ENCODE data around the gene ZNF616. TPM values are rescaled to one million over a fixed set of nuclear protein-coding genes. Genes with fewer than 3 reads are reported as not detected.

Gene ZNF616
- polyA plus RNA-seq (2013, experiment 1 of 4), result 18.8 TPM
- 21.9 TPM for polyA plus RNA-seq (2013, experiment 2 of 4)
- polyA plus RNA-seq (2013, experiment 3 of 4), result 18.6 TPM
- 17.3 TPM for polyA plus RNA-seq (2013, experiment 4 of 4)

DNA sequence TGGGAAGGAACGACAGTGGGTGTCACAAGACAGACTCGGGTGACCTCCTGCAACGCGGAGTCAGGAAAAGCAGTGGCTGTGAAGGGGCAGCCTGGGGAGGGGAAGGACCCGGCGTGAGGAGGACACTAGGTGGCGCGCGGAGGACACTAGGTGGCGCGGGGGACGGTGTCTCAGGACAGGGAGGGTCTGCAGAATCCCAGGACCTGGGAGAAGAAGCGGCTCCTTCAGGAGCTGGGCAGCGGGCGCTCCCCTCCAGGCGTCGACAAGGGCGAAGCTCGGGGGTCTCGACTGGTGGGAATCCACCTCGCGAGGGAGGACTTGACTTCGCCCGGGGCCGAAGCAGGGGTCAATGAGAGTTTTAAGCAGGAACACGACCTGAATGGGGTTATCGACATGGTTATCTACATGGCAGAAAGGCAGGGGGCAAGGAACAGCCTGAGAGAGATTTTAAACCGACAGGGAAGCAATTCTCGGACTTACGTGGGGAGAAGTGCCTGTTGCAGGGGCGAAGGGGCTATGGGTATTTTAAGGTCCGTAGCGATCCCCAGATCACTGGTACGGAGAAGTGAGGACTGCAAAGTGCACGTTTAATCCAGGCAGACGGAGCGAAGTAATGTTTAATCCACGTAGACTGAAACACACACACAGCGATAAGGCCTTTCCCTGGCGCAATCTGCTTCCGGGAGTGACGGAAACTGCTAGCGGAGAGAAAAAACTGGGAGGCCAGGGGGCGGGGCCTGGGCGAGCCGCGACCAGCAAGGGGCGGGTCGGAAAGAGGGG is at the start of gene ZNF616:
ZNF616 (minus strand) TSS at position 687 of the 780 bp plus-strand sequence. CDS start 9,426 bp downstream, outside the sequence.
- 1% methylated on average over 49 of the region's 49 CpGs for WGBS, 2 experiments
- no peaks in the 10 kb centered on the region for H3K9me3 ChIP-seq (ENCODE audit: control insufficient read depth, low read length)
- H3K4me3 ChIP-seq (ENCODE audit: insufficient read depth, low read depth, low read length), result peak within 1 kb of the TSS; percentile 81
- H3K27me3 ChIP-seq (ENCODE audit: control insufficient read depth, insufficient read depth, low read length, poor library complexity, severe bottlenecking), result no peaks in the 10 kb centered on the region
- H3K36me3 ChIP-seq (ENCODE audit: control insufficient read depth, insufficient read depth, low read length), result peaks cover 7% of the 10 kb centered on the region
- no peaks in the 10 kb centered on the region for H3K4me1 ChIP-seq (ENCODE audit: control insufficient read depth, insufficient read depth, low read length)
- H3K27ac ChIP-seq (ENCODE audit: insufficient read depth, low read depth, low read length, poor library complexity, severe bottlenecking), result peak within 1 kb of the TSS; percentile 91

DNA sequence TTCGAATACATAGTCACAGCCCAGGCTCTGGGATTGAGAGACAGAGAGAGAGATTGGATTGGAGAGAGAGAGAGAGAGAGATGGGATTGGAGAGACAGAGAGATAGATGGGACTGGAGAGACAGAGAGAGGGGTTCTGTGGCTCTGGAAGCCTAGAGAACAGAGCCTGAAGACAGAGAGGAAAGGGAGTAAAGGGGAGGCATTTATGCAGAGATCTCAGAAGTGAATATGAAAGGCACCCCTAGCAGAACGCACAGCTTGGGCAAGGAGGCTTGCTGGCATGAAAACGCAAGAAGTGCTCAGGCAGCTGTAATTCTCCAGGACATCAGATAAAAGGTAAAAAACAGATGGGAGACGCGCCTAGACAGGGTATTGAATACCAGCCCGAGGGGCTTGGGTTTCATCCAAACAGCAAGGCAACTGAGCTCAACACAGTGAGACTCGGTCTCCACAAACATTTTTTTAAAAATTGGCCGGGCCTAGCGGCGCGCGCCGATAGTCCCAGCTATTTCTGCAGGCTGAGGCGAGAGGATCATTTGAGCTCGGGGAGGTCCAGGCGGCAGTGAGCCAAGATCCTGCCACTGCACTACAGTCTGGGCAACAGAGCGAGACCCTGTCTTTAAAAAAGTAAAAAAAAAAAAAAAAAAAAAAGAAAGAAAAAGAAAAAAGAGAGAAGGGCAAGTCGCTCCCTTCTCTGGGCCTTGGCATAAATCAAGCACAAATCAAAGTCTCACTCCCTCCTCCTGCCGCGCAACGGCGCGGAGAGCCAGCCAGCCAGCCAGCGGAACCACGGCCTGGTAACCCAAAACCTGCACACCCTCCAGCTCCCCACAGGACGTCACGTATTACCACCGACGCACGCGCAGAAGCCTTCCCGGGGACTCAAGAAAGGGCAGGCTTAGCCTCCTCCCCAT is 49.3 kb upstream of the ZNF616 start:
- Histone ChIP-seq H3K36me3 (ENCODE audit: control insufficient read depth, insufficient read depth, low read length) (no peaks in the 10 kb centered on the region), H3K27ac (ENCODE audit: insufficient read depth, low read depth, low read length, poor library complexity, severe bottlenecking) (peak overlapping the region; percentile 50), H3K4me3 (ENCODE audit: insufficient read depth, low read depth, low read length) (peak overlapping the region; percentile 37), H3K4me1 (ENCODE audit: control insufficient read depth, insufficient read depth, low read length) (peaks cover 11% of the 10 kb centered on the region), H3K9me3 (ENCODE audit: control insufficient read depth, low read length) (no peaks in the 10 kb centered on the region), H3K27me3 (ENCODE audit: control insufficient read depth, insufficient read depth, low read length, poor library complexity, severe bottlenecking) (no peaks in the 10 kb centered on the region)
- WGBS, 2 experiments, result 5% methylated on average over 32 of the region's 32 CpGs

DNA sequence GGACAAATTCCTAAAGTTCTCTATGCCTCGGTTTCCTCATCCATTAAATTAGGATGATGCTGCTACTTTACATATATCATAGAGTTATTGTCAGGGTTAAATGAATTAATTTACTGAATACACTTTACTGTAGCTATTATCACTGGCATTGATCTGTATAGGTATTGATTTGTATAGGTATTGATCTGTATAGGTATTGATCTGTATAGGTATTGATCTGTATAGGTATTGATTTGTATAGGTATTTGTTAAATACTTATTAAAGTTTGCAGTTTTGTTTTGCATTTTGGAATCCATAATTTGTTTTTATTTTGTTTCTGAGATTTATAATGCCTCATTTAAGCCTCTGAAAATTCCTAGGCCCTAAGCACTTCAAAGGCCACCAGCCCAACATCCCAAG is 47.7 kb upstream of the ZNF616 start:
- 100% methylated on average over 1 of the region's 1 CpG; no CpG with 5 or more reads in 1 of the 2 experiments for WGBS, 2 experiments
- Histone ChIP-seq H3K27ac (ENCODE audit: insufficient read depth, low read depth, low read length, poor library complexity, severe bottlenecking) (no peak overlapping the region), H3K36me3 (ENCODE audit: control insufficient read depth, insufficient read depth, low read length) (no peaks in the 10 kb centered on the region), H3K4me3 (ENCODE audit: insufficient read depth, low read depth, low read length) (no peak overlapping the region), H3K27me3 (ENCODE audit: control insufficient read depth, insufficient read depth, low read length, poor library complexity, severe bottlenecking) (no peaks in the 10 kb centered on the region), H3K4me1 (ENCODE audit: control insufficient read depth, insufficient read depth, low read length) (peaks cover 11% of the 10 kb centered on the region), H3K9me3 (ENCODE audit: control insufficient read depth, low read length) (no peaks in the 10 kb centered on the region)

DNA sequence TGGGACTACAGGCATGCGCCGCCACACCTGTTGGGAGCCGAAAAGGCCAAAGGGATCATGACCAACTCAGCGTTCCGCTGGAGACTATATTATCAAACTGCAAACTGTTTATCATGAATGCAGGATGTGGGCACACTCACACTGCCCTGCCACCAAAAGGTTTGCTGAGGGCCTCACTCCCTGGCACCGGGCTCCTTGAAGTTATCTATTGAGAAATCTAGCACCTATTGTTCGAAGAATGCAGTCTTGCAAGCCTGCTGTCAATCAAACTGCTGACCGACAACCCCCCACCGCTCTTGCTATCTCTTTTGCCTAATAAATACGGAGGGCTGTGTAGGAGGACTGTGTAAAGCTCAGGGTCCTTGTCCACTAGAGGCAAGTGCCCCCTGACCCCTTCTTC is 36.8 kb upstream of the ZNF616 start:
- Histone ChIP-seq H3K9me3 (ENCODE audit: control insufficient read depth, low read length) (no peaks in the 10 kb centered on the region), H3K36me3 (ENCODE audit: control insufficient read depth, insufficient read depth, low read length) (no peaks in the 10 kb centered on the region), H3K4me1 (ENCODE audit: control insufficient read depth, insufficient read depth, low read length) (no peaks in the 10 kb centered on the region), H3K27me3 (ENCODE audit: control insufficient read depth, insufficient read depth, low read length, poor library complexity, severe bottlenecking) (peaks cover under 1% of the 10 kb centered on the region), H3K27ac (ENCODE audit: insufficient read depth, low read depth, low read length, poor library complexity, severe bottlenecking) (no peak overlapping the region), H3K4me3 (ENCODE audit: insufficient read depth, low read depth, low read length) (no peak overlapping the region)
- WGBS, 2 experiments, result 69 to 79% methylated on average over 10 of the region's 10 CpGs

DNA sequence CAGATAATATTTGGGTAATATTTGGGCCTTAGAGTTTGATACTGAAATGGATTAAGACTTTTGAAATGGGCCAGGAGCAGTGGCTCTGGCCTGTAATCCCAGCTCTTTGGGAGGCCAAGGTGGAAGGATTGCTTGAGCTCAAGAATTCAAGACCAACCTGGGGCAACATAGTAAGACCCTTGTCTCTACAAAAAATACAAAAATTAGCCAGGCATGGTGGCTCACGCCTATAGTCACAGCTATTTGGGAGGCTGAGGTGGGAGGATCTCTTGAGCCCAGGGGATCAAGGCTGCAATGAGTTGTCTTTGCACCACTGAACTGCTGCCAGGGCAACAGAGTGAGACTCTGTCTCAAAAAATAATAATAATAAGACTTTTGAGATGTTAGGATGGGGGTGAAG is 32.6 kb upstream of the ZNF616 start:
- H3K36me3 ChIP-seq (ENCODE audit: control insufficient read depth, insufficient read depth, low read length), result no peaks in the 10 kb centered on the region
- no peaks in the 10 kb centered on the region for H3K9me3 ChIP-seq (ENCODE audit: control insufficient read depth, low read length)
- no peaks in the 10 kb centered on the region for H3K4me1 ChIP-seq (ENCODE audit: control insufficient read depth, insufficient read depth, low read length)
- no peak overlapping the region for H3K4me3 ChIP-seq (ENCODE audit: insufficient read depth, low read depth, low read length)
- H3K27me3 ChIP-seq (ENCODE audit: control insufficient read depth, insufficient read depth, low read length, poor library complexity, severe bottlenecking), result peaks cover 16% of the 10 kb centered on the region
- 87 to 94% methylated on average over 1 of the region's 1 CpG for WGBS, 2 experiments
- H3K27ac ChIP-seq (ENCODE audit: insufficient read depth, low read depth, low read length, poor library complexity, severe bottlenecking), result no peak overlapping the region

DNA sequence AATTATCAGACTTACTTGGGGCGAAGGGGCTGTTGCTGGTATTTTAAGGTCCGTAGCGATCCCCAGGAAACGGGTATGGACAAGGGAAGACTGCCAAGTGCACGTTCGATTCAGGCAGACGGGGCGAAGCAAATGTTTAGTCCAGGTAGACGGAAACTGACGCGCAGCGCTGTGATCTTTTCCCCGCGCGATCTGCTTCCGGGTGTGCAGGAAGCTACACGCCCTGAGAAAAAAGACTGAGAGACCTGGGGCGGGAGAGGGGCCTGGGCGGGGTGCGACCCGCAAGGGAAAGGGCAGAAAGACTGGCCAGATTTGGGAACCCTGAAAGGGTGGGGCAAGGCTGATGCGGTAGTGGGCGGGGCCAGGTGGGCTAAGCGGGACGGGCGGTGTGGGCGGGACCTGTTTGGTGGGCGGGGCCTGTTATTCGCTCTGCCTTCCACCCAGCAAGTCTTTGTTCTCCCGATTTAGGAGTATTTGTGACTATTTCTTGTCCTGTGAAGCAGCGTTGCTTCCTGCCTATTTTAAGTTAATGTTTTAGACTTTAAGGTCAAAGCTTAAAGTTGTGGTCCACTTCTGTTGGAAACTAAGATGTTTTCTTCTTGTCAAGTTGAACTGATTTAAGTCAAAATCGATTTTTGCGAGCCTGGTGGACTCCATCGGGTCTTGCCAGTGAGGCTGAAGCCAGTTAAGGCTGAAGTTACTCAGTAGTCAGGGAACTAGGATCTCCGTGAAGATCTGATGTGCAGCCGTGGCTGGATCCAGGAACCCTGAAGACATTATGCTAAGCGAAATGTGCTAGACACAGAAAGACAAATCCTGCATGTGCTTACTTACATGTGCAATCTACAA is 31.8 kb upstream of the ZNF616 start, which contains the start of gene ZNF836:
ZNF836 (minus strand) TSS at position 301 of the 849 bp plus-strand sequence. CDS start 3,549 bp downstream, outside the sequence.
- WGBS, 2 experiments, result 14% methylated on average over 37 of the region's 37 CpGs
- H3K9me3 ChIP-seq (ENCODE audit: control insufficient read depth, low read length), result no peaks in the 10 kb centered on the region
- H3K27ac ChIP-seq (ENCODE audit: insufficient read depth, low read depth, low read length, poor library complexity, severe bottlenecking), result no peak within 1 kb of the TSS
- H3K4me3 ChIP-seq (ENCODE audit: insufficient read depth, low read depth, low read length), result peak within 1 kb of the TSS; percentile 79
- peaks cover 16% of the 10 kb centered on the region for H3K27me3 ChIP-seq (ENCODE audit: control insufficient read depth, insufficient read depth, low read length, poor library complexity, severe bottlenecking)
- H3K4me1 ChIP-seq (ENCODE audit: control insufficient read depth, insufficient read depth, low read length), result no peaks in the 10 kb centered on the region
- H3K36me3 ChIP-seq (ENCODE audit: control insufficient read depth, insufficient read depth, low read length), result no peaks in the 10 kb centered on the region

DNA sequence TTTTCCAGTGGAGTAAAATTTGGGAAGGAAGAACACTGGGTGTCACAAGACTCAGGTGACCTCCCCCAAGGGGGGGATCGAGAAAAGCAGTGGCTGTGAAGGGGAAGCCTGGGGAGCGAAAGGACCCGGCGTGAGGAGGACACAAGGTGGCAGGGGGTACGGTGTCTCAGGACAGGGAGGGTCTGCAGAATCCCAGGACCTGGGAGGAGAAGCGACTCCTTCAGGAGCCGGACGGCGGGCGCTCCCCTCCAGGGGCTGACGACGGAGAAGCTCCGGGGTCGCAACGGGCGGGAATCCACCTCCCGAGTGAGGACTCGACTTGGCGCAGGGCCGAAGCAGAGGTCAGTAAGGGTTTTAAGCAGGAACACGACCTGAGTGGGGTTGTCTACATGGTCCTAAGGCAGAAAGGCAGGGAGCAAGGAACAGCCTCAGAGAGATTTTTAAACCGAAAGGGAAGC is 31.2 kb upstream of the ZNF616 start:
- Histone ChIP-seq H3K4me3 (ENCODE audit: insufficient read depth, low read depth, low read length) (peak overlapping the region; percentile 79), H3K9me3 (ENCODE audit: control insufficient read depth, low read length) (no peaks in the 10 kb centered on the region), H3K36me3 (ENCODE audit: control insufficient read depth, insufficient read depth, low read length) (no peaks in the 10 kb centered on the region), H3K27ac (ENCODE audit: insufficient read depth, low read depth, low read length, poor library complexity, severe bottlenecking) (no peak overlapping the region), H3K27me3 (ENCODE audit: control insufficient read depth, insufficient read depth, low read length, poor library complexity, severe bottlenecking) (peaks cover 16% of the 10 kb centered on the region), H3K4me1 (ENCODE audit: control insufficient read depth, insufficient read depth, low read length) (no peaks in the 10 kb centered on the region)
- WGBS, 2 experiments, result 0 to 1% methylated on average over 22 of the region's 22 CpGs

DNA sequence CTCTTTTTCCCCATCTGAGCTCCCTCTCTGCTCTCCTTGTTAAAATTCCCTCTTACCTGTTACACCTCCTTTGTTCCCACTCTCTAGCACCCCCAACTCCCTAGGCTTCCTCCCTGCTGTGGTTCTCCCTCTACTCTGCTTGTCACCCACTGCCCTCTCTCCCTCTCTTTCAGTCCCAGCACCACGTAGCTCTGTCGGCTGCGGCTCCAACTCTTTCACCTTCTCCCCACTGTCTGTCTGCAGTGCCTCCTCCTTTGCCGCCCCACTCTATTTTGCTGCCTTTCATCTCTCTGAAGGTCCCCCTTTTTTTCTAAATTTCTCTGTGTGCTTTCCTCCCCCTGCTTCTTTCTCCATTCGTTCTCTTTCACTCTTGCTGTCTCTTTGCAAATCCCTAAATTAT is 30.6 kb upstream of the ZNF616 start:
- 13 to 14% methylated on average over 5 of the region's 5 CpGs for WGBS, 2 experiments
- no peaks in the 10 kb centered on the region for H3K4me1 ChIP-seq (ENCODE audit: control insufficient read depth, insufficient read depth, low read length)
- no peak overlapping the region for H3K27ac ChIP-seq (ENCODE audit: insufficient read depth, low read depth, low read length, poor library complexity, severe bottlenecking)
- peaks cover 16% of the 10 kb centered on the region for H3K27me3 ChIP-seq (ENCODE audit: control insufficient read depth, insufficient read depth, low read length, poor library complexity, severe bottlenecking)
- H3K4me3 ChIP-seq (ENCODE audit: insufficient read depth, low read depth, low read length), result peak overlapping the region; percentile 79
- no peaks in the 10 kb centered on the region for H3K36me3 ChIP-seq (ENCODE audit: control insufficient read depth, insufficient read depth, low read length)
- no peaks in the 10 kb centered on the region for H3K9me3 ChIP-seq (ENCODE audit: control insufficient read depth, low read length)

DNA sequence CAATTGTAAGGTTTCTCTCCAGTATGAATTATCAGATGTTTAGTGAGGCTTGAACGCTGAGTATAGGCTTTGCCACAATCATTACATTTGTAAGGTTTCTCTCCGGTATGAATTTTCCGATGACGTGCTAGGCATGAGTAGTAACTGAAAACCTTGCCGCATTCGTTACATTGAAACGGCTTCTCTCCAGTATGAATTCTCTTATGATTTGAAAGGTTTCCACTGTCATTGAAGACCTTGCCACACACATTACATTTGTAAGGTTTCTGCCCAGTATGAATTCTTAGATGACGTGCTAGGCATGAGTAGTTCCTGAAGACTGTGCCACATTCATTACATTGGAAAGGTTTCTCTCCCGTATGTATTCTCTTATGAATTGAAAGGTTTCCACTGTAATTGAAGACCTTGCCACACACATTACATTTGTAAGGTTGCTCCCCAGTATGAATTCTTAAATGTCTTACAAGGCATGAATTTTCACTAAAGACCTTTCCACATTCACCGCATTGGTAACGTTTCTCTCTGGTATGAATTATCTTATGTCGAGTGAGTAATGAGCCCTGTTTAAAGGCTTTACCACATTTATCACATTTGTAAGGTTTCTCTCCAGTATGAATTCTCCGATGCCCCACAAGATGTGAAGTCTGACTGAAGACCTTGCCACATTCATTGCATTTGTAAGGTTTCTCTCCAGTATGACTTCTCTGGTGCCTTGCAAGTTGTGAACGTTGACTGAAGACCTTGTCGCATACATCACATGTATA is 16.0 kb upstream of the ZNF616 start:
- WGBS, 2 experiments, result 94 to 95% methylated on average over 15 of the region's 15 CpGs
- H3K4me3 ChIP-seq (ENCODE audit: insufficient read depth, low read depth, low read length), result no peak overlapping the region
- peaks cover 3% of the 10 kb centered on the region for H3K9me3 ChIP-seq (ENCODE audit: control insufficient read depth, low read length)

More for the DNA sequence above, 16.0 kb upstream of the ZNF616 start:
- Histone ChIP-seq H3K36me3 (ENCODE audit: control insufficient read depth, insufficient read depth, low read length) (peaks cover 11% of the 10 kb centered on the region), H3K27ac (ENCODE audit: insufficient read depth, low read depth, low read length, poor library complexity, severe bottlenecking) (no peak overlapping the region), H3K27me3 (ENCODE audit: control insufficient read depth, insufficient read depth, low read length, poor library complexity, severe bottlenecking) (no peaks in the 10 kb centered on the region), H3K4me1 (ENCODE audit: control insufficient read depth, insufficient read depth, low read length) (no peaks in the 10 kb centered on the region)
